ENCODE measurements around the gene CPOX.
A peak's percentile ranks its signal among the peaks of the same experiment; 100 is the strongest.
"Not testable (repeated sequence)": the region's sequence is repeated elsewhere in the genome, so short reads cannot be mapped to it uniquely, and the experiment has no call there.

CPOX gene

GRCh38 chr3:98593046-98593936 is at the start of gene CPOX:
TSS of gene CPOX (minus strand) at chr3:98593611. CDS start at chr3:98593504, 107 bp downstream.
- peak; percentile 96 for DNase-seq

- DNase-seq, result not testable (repeated sequence)
Observed at GRCh38 chr3:98642769-98643168, 49.4 kb upstream of the CPOX start.

GRCh38 chr3:98641756-98642155 is 48.3 kb upstream of the CPOX start:
- DNase-seq, result not testable (repeated sequence)

- not testable (repeated sequence) for DNase-seq
Observed at GRCh38 chr3:98638515-98638914, 45.1 kb upstream of the CPOX start.

GRCh38 chr3:98630416-98630815 is 37.0 kb upstream of the CPOX start:
- DNase-seq, result no peak

GRCh38 chr3:98628317-98628716 is 34.9 kb upstream of the CPOX start:
- DNase-seq, result no peak

GRCh38 chr3:98626151-98626550 is 32.7 kb upstream of the CPOX start:
- no peak for DNase-seq

- no peak for DNase-seq
Observed at GRCh38 chr3:98623572-98624280, 30.3 kb upstream of the CPOX start.

GRCh38 chr3:98617841-98618240 is 24.4 kb upstream of the CPOX start:
- DNase-seq, result no peak

- DNase-seq, result peak; percentile 45
Observed at GRCh38 chr3:98613616-98614015, 20.2 kb upstream of the CPOX start.

GRCh38 chr3:98612996-98613517 is 19.6 kb upstream of the CPOX start:
- DNase-seq, result no peak

- peak; percentile 33 for DNase-seq
Observed at GRCh38 chr3:98612587-98612986, 19.2 kb upstream of the CPOX start.

- DNase-seq, result no peak
Observed at GRCh38 chr3:98608029-98608428, 14.6 kb upstream of the CPOX start.

- DNase-seq, result peak; percentile 58
Observed at GRCh38 chr3:98603580-98603979, 10.2 kb upstream of the CPOX start.

GRCh38 chr3:98602078-98602678 is 8.8 kb upstream of the CPOX start:
- DNase-seq, result peak; percentile 50

GRCh38 chr3:98601180-98601579 is 7.8 kb upstream of the CPOX start:
- DNase-seq, result no peak

GRCh38 chr3:98600412-98601095 is 7.1 kb upstream of the CPOX start:
- DNase-seq, result no peak

GRCh38 chr3:98599647-98600411 is 6.4 kb upstream of the CPOX start:
- DNase-seq, result no peak

- DNase-seq, result no peak
Observed at GRCh38 chr3:98598492-98598891, 5.1 kb upstream of the CPOX start.

- peak; percentile 12 for DNase-seq
Observed at GRCh38 chr3:98596541-98597500, 3.4 kb upstream of the CPOX start.

GRCh38 chr3:98596087-98596486 is 2.7 kb upstream of the CPOX start:
- DNase-seq, result no peak
